Ascending aorta (tissue), 2 donors: ENCODE measurements around the gene TUBB4B. TPM values are rescaled to one million over a fixed set of nuclear protein-coding genes. Genes with fewer than 3 reads are reported as not detected.

Source experiments
- DNase-seq, 2 donors: peaks; one replicate each; pipeline ENCODE4 v3.0.0-alpha.2; 2019; ENCODE audit warnings: low spot score in 2 of 2
- H3K27ac ChIP-seq, 2 donors: fragments of 200-600 bp; sonication (generic); one replicate each; pipeline ENCODE4 v1.5.1; 2016 to 2017; ENCODE audit warnings: mild to moderate bottlenecking in 1 of 2
- H3K27me3 ChIP-seq: fragments of 200-600 bp; sonication (generic); one replicate; pipeline ENCODE4 v1.5.1; 2017
- H3K36me3 ChIP-seq, 2 donors: fragments of 200-600 bp; sonication (generic); one replicate each; pipeline ENCODE4 v1.5.1; 2016
- H3K4me1 ChIP-seq, 2 donors: fragments of 200-600 bp; sonication (generic); one replicate each; pipeline ENCODE4 v1.5.1; 2016 to 2017; ENCODE audit warnings: mild to moderate bottlenecking in 1 of 2
- H3K4me3 ChIP-seq, 2 donors: fragments of 200-600 bp; sonication (generic); one replicate each; pipeline ENCODE4 v1.5.1; 2016 to 2017; ENCODE audit warnings: mild to moderate bottlenecking in 1 of 2
- H3K9me3 ChIP-seq, 2 donors: fragments of 200-600 bp; sonication (generic); one replicate each; pipeline ENCODE4 v1.5.1; 2016
- intact Hi-C: fragments of 100-400 bp; cut with DNase I; formaldehyde crosslinking; loops from one replicate; pipeline ENCODE4 v1.15.1; 2023
- total RNA-seq: library from RNA; depleted of rRNA; stranded (reverse); fragments of >200 nt; gene quantifications from one replicate; pipeline ENCODE4 v1.1.0, GENCODE V29; 2016
- TF ChIP-seq, protein P1 (sequence below), 3 experiments: fragments of 200-600 bp in 2 of 3; fragments of 450-650 bp in 1 of 3; sonication (generic) in 2 of 3; IDR thresholded peaks; one replicate each; pipeline ENCODE4 v1.5.1; 2016 to 2019; ENCODE audit warnings: antibody characterized with exemption in 3 of 3, mild to moderate bottlenecking in 1 of 3, moderate library complexity in 1 of 3

The TUBB4B gene
- total RNA-seq: 403 TPM

DNA sequence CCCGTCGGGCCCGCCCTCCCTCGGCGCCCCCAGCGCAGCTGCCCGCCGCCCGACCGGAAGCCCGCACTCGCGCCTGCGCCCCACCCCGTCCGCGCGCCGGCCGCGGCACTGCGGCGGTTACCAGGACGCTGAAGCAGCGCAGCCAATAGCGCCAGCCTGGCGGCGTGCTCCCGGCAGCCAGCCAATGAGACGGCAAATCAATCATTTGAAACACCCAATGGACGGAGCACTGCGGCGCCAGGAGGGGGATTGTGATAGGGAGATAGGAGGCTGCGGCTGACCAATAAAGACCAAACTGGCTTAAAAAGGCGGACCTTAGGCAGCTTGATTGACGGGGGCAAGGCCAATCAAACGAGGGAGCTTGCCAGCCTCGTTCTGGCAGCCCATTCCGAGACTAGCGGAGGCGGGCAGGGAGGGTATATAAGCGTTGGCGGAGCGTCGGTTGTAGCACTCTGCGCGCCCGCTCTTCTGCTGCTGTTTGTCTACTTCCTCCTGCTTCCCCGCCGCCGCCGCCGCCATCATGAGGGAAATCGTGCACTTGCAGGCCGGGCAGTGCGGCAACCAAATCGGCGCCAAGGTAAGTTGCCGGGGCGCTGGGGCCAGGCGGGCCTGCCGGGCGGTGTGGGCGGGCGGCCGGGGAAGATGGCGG is at the start of gene TUBB4B:
TUBB4B (plus strand) TSS at position 447 of the 649 bp plus-strand sequence; CDS start at position 521, 74 bp downstream.
- Histone ChIP-seq H3K27ac (peak within 1 kb of the TSS; percentile 88 to 90), H3K27me3 (no peaks in the 10 kb centered on the region), H3K9me3 (no peaks in the 10 kb centered on the region), H3K4me3 (peak within 1 kb of the TSS; percentile 81 to 93), H3K4me1 (peaks cover 13 to 28% of the 10 kb centered on the region in 2 donors), H3K36me3 (peaks cover 14 to 20% of the 10 kb centered on the region in 2 donors)
- DNase-seq: peak; percentile 99 to 100
- intact Hi-C loops: loop anchor here (1.0 kb wide), 5 partner anchors 14 to 53 kb away; partner anchors contain the start of genes ANAPC2, NDOR1, NELFB and SSNA1
- TF ChIP-seq, protein P1, sequence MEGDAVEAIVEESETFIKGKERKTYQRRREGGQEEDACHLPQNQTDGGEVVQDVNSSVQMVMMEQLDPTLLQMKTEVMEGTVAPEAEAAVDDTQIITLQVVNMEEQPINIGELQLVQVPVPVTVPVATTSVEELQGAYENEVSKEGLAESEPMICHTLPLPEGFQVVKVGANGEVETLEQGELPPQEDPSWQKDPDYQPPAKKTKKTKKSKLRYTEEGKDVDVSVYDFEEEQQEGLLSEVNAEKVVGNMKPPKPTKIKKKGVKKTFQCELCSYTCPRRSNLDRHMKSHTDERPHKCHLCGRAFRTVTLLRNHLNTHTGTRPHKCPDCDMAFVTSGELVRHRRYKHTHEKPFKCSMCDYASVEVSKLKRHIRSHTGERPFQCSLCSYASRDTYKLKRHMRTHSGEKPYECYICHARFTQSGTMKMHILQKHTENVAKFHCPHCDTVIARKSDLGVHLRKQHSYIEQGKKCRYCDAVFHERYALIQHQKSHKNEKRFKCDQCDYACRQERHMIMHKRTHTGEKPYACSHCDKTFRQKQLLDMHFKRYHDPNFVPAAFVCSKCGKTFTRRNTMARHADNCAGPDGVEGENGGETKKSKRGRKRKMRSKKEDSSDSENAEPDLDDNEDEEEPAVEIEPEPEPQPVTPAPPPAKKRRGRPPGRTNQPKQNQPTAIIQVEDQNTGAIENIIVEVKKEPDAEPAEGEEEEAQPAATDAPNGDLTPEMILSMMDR (IDR thresholded peaks at IDR 0.05): peak in 1 of 3 experiments; percentile 33

- no peak for DNase-seq
- Histone ChIP-seq H3K4me3 (no peak overlapping the region), H3K27ac (no peak overlapping the region), H3K4me1 (peaks cover 21 to 24% of the 10 kb centered on the region in 2 donors), H3K27me3 (no peaks in the 10 kb centered on the region), H3K9me3 (no peaks in the 10 kb centered on the region), H3K36me3 (peaks cover 18 to 19% of the 10 kb centered on the region in 2 donors)
- TF ChIP-seq, protein P1 (IDR thresholded peaks at IDR 0.05): no peak
- intact Hi-C loops: no loop called here
Measured at GRCh38 chr9:137191691-137192447, 49.2 kb upstream of the TUBB4B start.

GRCh38 chr9:137192448-137192780 is 48.7 kb upstream of the TUBB4B start:
- no peaks in the 10 kb centered on the region for H3K9me3 ChIP-seq
- no peak overlapping the region for H3K4me3 ChIP-seq
- no peaks in the 10 kb centered on the region for H3K27me3 ChIP-seq
- peaks cover 18 to 19% of the 10 kb centered on the region in 2 donors for H3K36me3 ChIP-seq
- peaks cover 16 to 19% of the 10 kb centered on the region in 2 donors for H3K4me1 ChIP-seq
- DNase-seq: no peak
- intact Hi-C loops: no loop called here
- TF ChIP-seq, protein P1 (IDR thresholded peaks at IDR 0.05): no peak
- H3K27ac ChIP-seq: no peak overlapping the region

DNA sequence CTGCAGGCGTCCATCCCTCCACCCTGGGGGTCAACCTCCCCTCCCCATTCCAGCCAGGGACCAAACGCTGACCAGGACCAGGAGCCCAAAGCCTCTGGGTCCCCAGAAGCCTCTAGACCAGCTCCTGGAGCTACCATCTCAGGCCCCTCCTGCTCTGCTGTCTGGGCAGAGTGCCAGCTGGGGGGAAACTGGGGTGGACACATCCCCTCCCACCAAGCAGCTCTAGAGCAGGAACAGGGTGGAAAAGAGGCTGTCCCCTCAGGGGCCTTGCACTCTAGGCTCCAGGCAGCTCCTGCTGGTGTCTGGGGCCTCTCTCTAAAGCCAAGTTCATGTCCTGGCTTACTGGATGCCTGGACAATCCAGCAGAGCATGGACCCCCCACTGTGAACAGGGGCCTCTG is 48.2 kb upstream of the TUBB4B start:
- Histone ChIP-seq H3K27ac (no peak overlapping the region), H3K4me1 (peaks cover 13 to 17% of the 10 kb centered on the region in 2 donors), H3K9me3 (no peaks in the 10 kb centered on the region), H3K36me3 (peaks cover 18 to 19% of the 10 kb centered on the region in 2 donors), H3K4me3 (no peak overlapping the region), H3K27me3 (no peaks in the 10 kb centered on the region)
- TF ChIP-seq, protein P1 (IDR thresholded peaks at IDR 0.05): no peak
- no peak for DNase-seq
- intact Hi-C loops: no loop called here

- intact Hi-C loops: no loop called here
- peaks cover 13 to 23% of the 10 kb centered on the region in 2 donors for H3K4me1 ChIP-seq
- H3K36me3 ChIP-seq: peaks cover 18 to 19% of the 10 kb centered on the region in 2 donors
- no peaks in the 10 kb centered on the region for H3K27me3 ChIP-seq
- TF ChIP-seq, protein P1 (IDR thresholded peaks at IDR 0.05): no peak
- no peak overlapping the region for H3K27ac ChIP-seq
- DNase-seq: no peak
- H3K9me3 ChIP-seq: no peaks in the 10 kb centered on the region
- H3K4me3 ChIP-seq: no peak overlapping the region
Measured at GRCh38 chr9:137193771-137194170, 47.3 kb upstream of the TUBB4B start.
